Measurements from ENCODE around the gene CCSAP.

DNA sequence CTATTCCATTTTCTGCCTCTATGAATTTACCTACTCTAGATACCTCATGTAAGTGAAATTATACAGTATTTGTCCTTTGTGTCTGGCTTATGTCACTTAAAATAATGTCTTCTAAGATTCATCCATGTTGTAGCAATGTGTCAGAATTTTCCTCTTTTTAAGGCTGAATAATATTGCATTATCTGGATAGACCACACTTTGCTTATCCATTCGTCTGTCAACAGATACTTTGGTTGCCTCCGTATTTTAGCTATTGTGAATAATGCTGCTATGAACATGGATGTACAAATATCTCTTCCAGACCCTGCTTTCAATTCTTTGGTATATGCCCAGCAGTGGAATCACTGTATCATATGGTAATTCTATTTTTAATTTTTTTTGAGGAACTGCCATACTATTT, 10.1 kb upstream of the CCSAP start:
- no peak for TF ChIP-seq BHLHE40 (IDR thresholded peaks at IDR 0.05; ENCODE audit: low read depth, low read length)
- no peak for TF ChIP-seq POLR2A (IDR thresholded peaks at IDR 0.05; ENCODE audit: low read depth, low read length)
- TF ChIP-seq, protein P1, sequence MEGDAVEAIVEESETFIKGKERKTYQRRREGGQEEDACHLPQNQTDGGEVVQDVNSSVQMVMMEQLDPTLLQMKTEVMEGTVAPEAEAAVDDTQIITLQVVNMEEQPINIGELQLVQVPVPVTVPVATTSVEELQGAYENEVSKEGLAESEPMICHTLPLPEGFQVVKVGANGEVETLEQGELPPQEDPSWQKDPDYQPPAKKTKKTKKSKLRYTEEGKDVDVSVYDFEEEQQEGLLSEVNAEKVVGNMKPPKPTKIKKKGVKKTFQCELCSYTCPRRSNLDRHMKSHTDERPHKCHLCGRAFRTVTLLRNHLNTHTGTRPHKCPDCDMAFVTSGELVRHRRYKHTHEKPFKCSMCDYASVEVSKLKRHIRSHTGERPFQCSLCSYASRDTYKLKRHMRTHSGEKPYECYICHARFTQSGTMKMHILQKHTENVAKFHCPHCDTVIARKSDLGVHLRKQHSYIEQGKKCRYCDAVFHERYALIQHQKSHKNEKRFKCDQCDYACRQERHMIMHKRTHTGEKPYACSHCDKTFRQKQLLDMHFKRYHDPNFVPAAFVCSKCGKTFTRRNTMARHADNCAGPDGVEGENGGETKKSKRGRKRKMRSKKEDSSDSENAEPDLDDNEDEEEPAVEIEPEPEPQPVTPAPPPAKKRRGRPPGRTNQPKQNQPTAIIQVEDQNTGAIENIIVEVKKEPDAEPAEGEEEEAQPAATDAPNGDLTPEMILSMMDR (conservative IDR thresholded peaks at IDR 0.05; ENCODE audit: low read depth, low read length): no peak
- no peak for TF ChIP-seq MXI1 (IDR thresholded peaks at IDR 0.05; ENCODE audit: borderline replicate concordance, low read depth, low read length)
- TF ChIP-seq RAD21 (IDR thresholded peaks at IDR 0.05; ENCODE audit: low read length): no peak
- TF ChIP-seq MAFK (IDR thresholded peaks at IDR 0.05; ENCODE audit: low read depth, low read length): no peak
- TF ChIP-seq ELK1 (IDR thresholded peaks at IDR 0.05; ENCODE audit: borderline replicate concordance, low read depth, low read length): no peak
- TF ChIP-seq MAZ (IDR thresholded peaks at IDR 0.05; ENCODE audit: borderline replicate concordance, low read depth, low read length): no peak
- no peak for TF ChIP-seq CEBPB (IDR thresholded peaks at IDR 0.05; ENCODE audit: low read depth, low read length)
- no peak for TF ChIP-seq RFX5 (IDR thresholded peaks at IDR 0.05; ENCODE audit: low read depth, low read length)

Data from IMR-90 (cell line).